OCI-LY7 (cell line): Measurements from ENCODE around the gene SLC35C1. TPM values are rescaled to one million over a fixed set of nuclear protein-coding genes. Genes with fewer than 3 reads are reported as not detected.

Source experiments
- BruUV-seq: library from RNA; stranded (reverse); fragments of 400-500 nt; replicated peaks from 2 replicates; lab custom pipeline; 2021; lab: Mats Ljungman, UMichigan
- CTCF ChIA-PET: fragments of 300-600 bp; sonication (Branson Sonifier 250); formaldehyde crosslinking; loops from one replicate; lab custom pipeline; 2022; ENCODE audit warnings: antibody characterized with exemption; ENCODE audit not compliant: unreplicated experiment; lab: Charles Lee
- POLR2A ChIA-PET: fragments of 300-600 bp; sonication (Branson Sonifier 250); formaldehyde crosslinking; loops from one replicate; lab custom pipeline; 2022; ENCODE audit warnings: antibody characterized with exemption; lab: Charles Lee
- DNase-seq: peaks from one replicate; pipeline ENCODE4 v3.0.0-alpha.2; 2015; ENCODE audit warnings: low spot score
- H2AFZ ChIP-seq: fragments of 200-600 bp; sonication (generic), shearing (Covaris generic); 2 replicates; pipeline ENCODE4 v1.6.1; 2014; ENCODE audit warnings: mild to moderate bottlenecking, antibody characterized with exemption, low read length, moderate library complexity
- H3K27ac ChIP-seq: fragments of 200-600 bp; sonication (generic); 2 replicates; pipeline ENCODE4 v1.5.1; 2014; ENCODE audit warnings: mixed run types, low read depth, mild to moderate bottlenecking, moderate library complexity, low read length, inconsistent platforms; ENCODE audit not compliant: poor library complexity, severe bottlenecking
- H3K36me3 ChIP-seq: fragments of 200-600 bp; sonication (generic); 2 replicates; pipeline ENCODE4 v1.6.1; 2014; ENCODE audit warnings: mild to moderate bottlenecking, antibody characterized with exemption, low read length, moderate library complexity, mixed read lengths; ENCODE audit not compliant: insufficient read depth
- H3K4me1 ChIP-seq: fragments of 200-600 bp; sonication (generic); 2 replicates; pipeline ENCODE4 v1.5.1; 2014; ENCODE audit warnings: mild to moderate bottlenecking, low read length; ENCODE audit not compliant: insufficient read depth, poor library complexity, severe bottlenecking
- H3K4me2 ChIP-seq: fragments of 200-600 bp; sonication (generic); 2 replicates; pipeline ENCODE4 v1.6.1; 2014; ENCODE audit warnings: mild to moderate bottlenecking, low read length
- H3K4me3 ChIP-seq: fragments of 200-600 bp; sonication (generic); 2 replicates; pipeline ENCODE4 v1.5.1; 2014; ENCODE audit warnings: mild to moderate bottlenecking, low read depth, low read length; ENCODE audit not compliant: poor library complexity, severe bottlenecking
- H3K79me2 ChIP-seq: fragments of 200-600 bp; sonication (generic); 2 replicates; pipeline ENCODE4 v1.6.1; 2016; ENCODE audit warnings: low read depth, mild to moderate bottlenecking, low read length, moderate library complexity, mixed read lengths; ENCODE audit not compliant: insufficient read depth
- H3K9me2 ChIP-seq: fragments of 200-600 bp; sonication (generic); 2 replicates; pipeline ENCODE4 v1.6.1; 2016; ENCODE audit warnings: mild to moderate bottlenecking, low read length, mixed read lengths; ENCODE audit not compliant: insufficient read depth
- H3K9me3 ChIP-seq: fragments of 200-600 bp; sonication (generic); 2 replicates; pipeline ENCODE4 v1.6.1; 2014; ENCODE audit warnings: mild to moderate bottlenecking, mixed run types, low read length, mixed read lengths
- H4K20me1 ChIP-seq: fragments of 200-600 bp; sonication (generic); 2 replicates; pipeline ENCODE4 v1.6.1; 2014; ENCODE audit warnings: mild to moderate bottlenecking, antibody characterized with exemption, low read length, moderate library complexity, mixed read lengths; ENCODE audit not compliant: insufficient read depth
- EZH2phosphoT487 ChIP-seq: fragments of 200-600 bp; sonication (generic); IDR thresholded peaks from 2 replicates; pipeline ENCODE4 v1.6.1; 2018; ENCODE audit warnings: low read depth, borderline replicate concordance, mild to moderate bottlenecking, mixed run types, antibody characterized with exemption, low read length, moderate library complexity, mixed read lengths
- intact Hi-C: fragments of 100-400 bp; cut with micrococcal nuclease; formaldehyde crosslinking; loops from one replicate; pipeline ENCODE4 v1.10.0; 2022; ENCODE audit not compliant: unreplicated experiment
- total RNA-seq, 2 experiments: library from RNA; depleted of rRNA in 1 of 2; stranded (reverse); fragments of >200 nt in 1 of 2; shearing (Covaris generic) in 1 of 2; gene quantifications; 2 replicates each; pipeline ENCODE4 v1.2.3, GENCODE V29; 2014 to 2022
- TF ChIP-seq, protein P1 (sequence below): fragments of 200-600 bp; sonication (generic); conservative IDR thresholded peaks from 2 replicates; pipeline ENCODE4 v1.5.1; 2014; ENCODE audit warnings: mild to moderate bottlenecking, antibody characterized with exemption, low read length, moderate library complexity, mixed read lengths

SLC35C1 gene
- total RNA-seq, 2 experiments from 2014 or later, result 3.3 to 9.2 TPM

DNA sequence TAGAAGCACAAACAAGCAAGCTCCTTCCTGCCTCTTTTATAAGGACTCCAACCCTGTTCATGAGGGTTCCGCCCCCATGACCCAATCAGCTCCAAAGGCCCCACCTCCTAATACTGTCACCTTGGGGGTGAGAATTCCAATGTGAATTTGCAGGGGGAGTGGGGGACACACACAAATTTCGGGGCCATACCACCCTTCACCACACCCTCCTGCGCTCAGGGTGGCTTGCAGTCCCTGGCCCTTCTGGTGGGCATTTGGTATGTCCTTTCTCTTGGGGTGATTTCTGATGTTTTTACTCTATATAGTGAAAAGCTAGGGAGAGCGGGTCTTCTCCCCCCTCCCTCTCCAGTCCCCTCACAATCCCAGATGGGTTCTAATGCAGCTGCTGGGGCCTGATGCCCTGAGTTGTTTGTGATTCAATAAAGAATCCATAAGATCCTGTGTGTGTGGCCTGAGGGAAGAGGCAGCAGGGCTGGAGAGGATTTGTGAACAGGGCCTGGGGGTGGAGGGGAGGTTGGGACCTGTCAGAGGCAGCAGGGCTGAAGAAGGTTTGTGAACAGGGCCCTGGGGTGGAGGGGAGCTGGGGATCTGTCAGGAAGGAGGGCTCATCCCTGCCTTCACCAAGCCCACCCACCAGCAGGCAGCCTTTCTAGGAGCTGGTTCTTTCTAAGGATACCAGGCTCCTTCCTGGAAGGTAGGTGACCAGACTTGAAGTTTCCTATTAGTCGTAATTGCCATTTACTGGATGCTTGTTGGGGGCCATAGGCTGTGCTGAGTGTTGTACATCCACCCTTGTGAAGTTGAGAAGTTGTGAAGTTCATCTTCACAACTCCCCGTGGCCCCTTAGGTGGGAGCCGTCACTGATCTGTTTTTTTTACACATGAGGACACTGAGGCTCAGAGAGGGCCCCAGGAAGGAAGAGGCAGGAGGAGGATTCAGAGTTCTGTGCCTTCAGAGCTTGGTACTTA, 7.9 kb downstream of the SLC35C1 start:
- CTCF ChIA-PET, result no interaction called here

DNA sequence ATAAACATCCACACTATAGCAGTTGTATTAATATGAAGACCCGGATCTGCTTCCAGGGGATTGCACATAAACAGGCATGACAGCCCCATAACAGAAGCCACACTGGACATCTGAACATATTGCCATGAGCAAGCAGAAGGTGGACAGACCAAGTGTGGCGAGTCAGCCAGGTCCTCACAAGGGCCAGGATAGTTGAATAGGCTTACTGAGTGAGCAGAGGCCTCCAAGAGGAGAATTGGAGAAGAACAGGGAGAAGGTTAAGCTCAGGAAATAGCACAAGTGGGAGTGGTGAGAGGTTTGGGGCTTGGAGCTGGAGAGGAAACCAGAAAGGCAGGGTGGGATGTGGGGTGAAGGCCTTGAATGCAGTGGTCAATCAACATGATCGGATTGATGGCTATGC, 10.8 kb downstream of the SLC35C1 start:
- H3K4me2 ChIP-seq, result no peak overlapping the region
- no peak overlapping the region for H3K27ac ChIP-seq
- H3K79me2 ChIP-seq, result no peaks in the 10 kb centered on the region
- ChIA-PET POLR2A (interaction anchor here (0.6 to 1.5 kb wide), 2 partner anchors 9 to 144 kb away, joined by 4 read pairs; no protein-coding TSS in a partner anchor), CTCF (no interaction called here)
- no peak for DNase-seq
- no peaks in the 10 kb centered on the region for H4K20me1 ChIP-seq
- BruUV-seq, result no TSS peak
- H3K9me3 ChIP-seq, result no peaks in the 10 kb centered on the region
- H2AFZ ChIP-seq, result no peak overlapping the region
- 0 out of 2 replicates have a peak, but pooled peaks cover 6% of the 10 kb centered on the region for H3K36me3 ChIP-seq
- H3K4me3 ChIP-seq, result no peak overlapping the region
- TF ChIP-seq EZH2phosphoT487, result no peak
- TF ChIP-seq, protein P1, sequence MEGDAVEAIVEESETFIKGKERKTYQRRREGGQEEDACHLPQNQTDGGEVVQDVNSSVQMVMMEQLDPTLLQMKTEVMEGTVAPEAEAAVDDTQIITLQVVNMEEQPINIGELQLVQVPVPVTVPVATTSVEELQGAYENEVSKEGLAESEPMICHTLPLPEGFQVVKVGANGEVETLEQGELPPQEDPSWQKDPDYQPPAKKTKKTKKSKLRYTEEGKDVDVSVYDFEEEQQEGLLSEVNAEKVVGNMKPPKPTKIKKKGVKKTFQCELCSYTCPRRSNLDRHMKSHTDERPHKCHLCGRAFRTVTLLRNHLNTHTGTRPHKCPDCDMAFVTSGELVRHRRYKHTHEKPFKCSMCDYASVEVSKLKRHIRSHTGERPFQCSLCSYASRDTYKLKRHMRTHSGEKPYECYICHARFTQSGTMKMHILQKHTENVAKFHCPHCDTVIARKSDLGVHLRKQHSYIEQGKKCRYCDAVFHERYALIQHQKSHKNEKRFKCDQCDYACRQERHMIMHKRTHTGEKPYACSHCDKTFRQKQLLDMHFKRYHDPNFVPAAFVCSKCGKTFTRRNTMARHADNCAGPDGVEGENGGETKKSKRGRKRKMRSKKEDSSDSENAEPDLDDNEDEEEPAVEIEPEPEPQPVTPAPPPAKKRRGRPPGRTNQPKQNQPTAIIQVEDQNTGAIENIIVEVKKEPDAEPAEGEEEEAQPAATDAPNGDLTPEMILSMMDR, result no peak
- no peaks in the 10 kb centered on the region for H3K9me2 ChIP-seq
- intact Hi-C loops, result no loop called here
- H3K4me1 ChIP-seq, result peaks cover 13% of the 10 kb centered on the region

More for the DNA sequence above, 7.9 kb downstream of the SLC35C1 start:
- H3K79me2 ChIP-seq, result no peaks in the 10 kb centered on the region
- BruUV-seq, result no TSS peak
- no peaks in the 10 kb centered on the region for H3K9me2 ChIP-seq
- H3K36me3 ChIP-seq, result 0 out of 2 replicates have a peak, but pooled peaks cover 6% of the 10 kb centered on the region
- H4K20me1 ChIP-seq, result no peaks in the 10 kb centered on the region
- POLR2A ChIA-PET, result no interaction called here
- TF ChIP-seq, protein P1, result no peak
- TF ChIP-seq EZH2phosphoT487, result no peak
- no peak overlapping the region for H3K4me2 ChIP-seq
- H2AFZ ChIP-seq, result no peak overlapping the region
- H3K4me3 ChIP-seq, result no peak overlapping the region
- intact Hi-C loops, result no loop called here
- H3K27ac ChIP-seq, result no peak overlapping the region
- no peaks in the 10 kb centered on the region for H3K9me3 ChIP-seq
- no peak for DNase-seq
- H3K4me1 ChIP-seq, result peaks cover 13% of the 10 kb centered on the region

DNA sequence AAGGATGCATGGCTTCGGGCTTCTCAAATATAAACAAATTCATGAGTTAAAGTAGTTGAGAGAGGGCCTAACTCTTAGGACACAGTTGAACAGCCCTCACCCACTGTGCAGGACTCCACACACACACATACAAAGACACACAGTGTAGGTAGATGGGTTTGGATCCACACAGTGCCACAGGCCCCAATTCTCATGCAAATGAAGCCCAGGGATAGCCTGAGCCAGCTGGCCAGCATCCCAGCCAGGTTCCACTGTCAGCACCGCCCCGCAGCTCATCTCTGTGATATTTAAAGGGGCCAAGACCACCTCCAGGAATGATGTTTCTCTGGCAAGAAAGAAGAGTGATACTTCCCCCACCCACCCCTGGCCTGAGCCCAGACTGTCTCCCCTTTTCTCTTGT, 11.7 kb downstream of the SLC35C1 start:
- no peaks in the 10 kb centered on the region for H3K9me2 ChIP-seq
- DNase-seq, result no peak
- H3K27ac ChIP-seq, result no peak overlapping the region
- H4K20me1 ChIP-seq, result no peaks in the 10 kb centered on the region
- no peak overlapping the region for H3K4me3 ChIP-seq
- intact Hi-C loops, result no loop called here
- 0 out of 2 replicates have a peak, but pooled peaks cover 3% of the 10 kb centered on the region for H3K36me3 ChIP-seq
- H3K79me2 ChIP-seq, result no peaks in the 10 kb centered on the region
- ChIA-PET POLR2A (interaction anchor here (1.1 to 1.5 kb wide), 2 partner anchors 10 to 17 kb away, joined by 4 to 5 read pairs; no protein-coding TSS in a partner anchor), CTCF (interaction anchor here (0.6 kb wide), 1 partner anchor 82 kb away, joined by 3 read pairs; no protein-coding TSS in a partner anchor)
- no peak overlapping the region for H3K4me2 ChIP-seq
- H3K9me3 ChIP-seq, result no peaks in the 10 kb centered on the region
- BruUV-seq, result no TSS peak
- peaks cover 13% of the 10 kb centered on the region for H3K4me1 ChIP-seq
- no peak for TF ChIP-seq EZH2phosphoT487
- TF ChIP-seq, protein P1, result no peak
- H2AFZ ChIP-seq, result no peak overlapping the region
